K562 (cell line): Measurements from ENCODE around the gene MC1R.

Experiments
- BHLHE40 ChIP-seq: IDR thresholded peaks from 2 replicates; pipeline ENCODE4 v1.6.1; 2011; ENCODE audit warnings: low read length, improper control_type of control experiment
- CHAMP1 ChIP-seq: fragments of 450-650 bp; IDR thresholded peaks from 2 replicates; pipeline ENCODE4 v1.6.1; 2016; ENCODE audit warnings: mild to moderate bottlenecking
- CTCF ChIP-seq, 3 experiments: IDR thresholded peaks in 2 of 3; conservative IDR thresholded peaks in 1 of 3; 2 replicates each; pipeline ENCODE4 v1.5.1; 2011 to 2012; ENCODE audit warnings: low read length in 3 of 3, mild to moderate bottlenecking in 3 of 3, control low read depth in 2 of 3, improper control_type of control experiment in 1 of 3, inconsistent platforms in 1 of 3, low read depth in 1 of 3, mixed read lengths in 1 of 3, moderate library complexity in 1 of 3; ENCODE audit not compliant: insufficient read depth in 2 of 3
- E2F1 ChIP-seq: sonication (generic); formaldehyde crosslinking; IDR thresholded peaks from 2 replicates; pipeline ENCODE4 v1.8.1; 2023; ENCODE audit warnings: mild to moderate bottlenecking, missing genetic modification reagents, moderate library complexity
- EZH2 ChIP-seq: IDR thresholded peaks from 2 replicates; pipeline ENCODE4 v1.6.1; 2012; ENCODE audit warnings: low read depth, mild to moderate bottlenecking, inconsistent platforms, low read length, borderline replicate concordance
- NBN ChIP-seq: fragments of 450-650 bp; IDR thresholded peaks from 2 replicates; pipeline ENCODE4 v1.6.1; 2016; ENCODE audit warnings: low read depth, mild to moderate bottlenecking
- TEAD2 ChIP-seq: fragments of 450-650 bp; IDR thresholded peaks from 2 replicates; pipeline ENCODE4 v1.6.1; 2016; ENCODE audit warnings: missing genetic modification characterization, control low read depth, missing compliant biosample characterization
- ZFX ChIP-seq: sonication (generic); formaldehyde crosslinking; IDR thresholded peaks from 2 replicates; pipeline ENCODE4 v1.8.0; 2022; ENCODE audit warnings: mild to moderate bottlenecking, missing genetic modification reagents, moderate library complexity

GRCh38 chr16:89908236-89908635, 10.4 kb upstream of the MC1R start:
- TF ChIP-seq TEAD2 (tag) = no peak
- no peak for TF ChIP-seq EZH2
- no peak for TF ChIP-seq BHLHE40
- no peak for TF ChIP-seq CHAMP1
- no peak for TF ChIP-seq E2F1 (CRISPR knock-in tag)
- no peak for TF ChIP-seq ZFX
- TF ChIP-seq CTCF (IDR thresholded peaks at IDR 0.05 in 2 of 3, conservative IDR thresholded peaks at IDR 0.05 in 1 of 3; ENCODE audit: insufficient read depth in 2 of 3, low read depth in 1 of 3, low read length in 3 of 3) = no peak
- no peak for TF ChIP-seq NBN
